Limb (tissue), 2 donors: Measurements from ENCODE around the gene CBX2.
"Not testable (repeated sequence)": the region's sequence is repeated elsewhere in the genome, so short reads cannot be mapped to it uniquely, and the experiment has no call there.

Experiments used
- DNase-seq, 2 donors: peaks; one replicate each; pipeline ENCODE4 v3.0.0-alpha.2; 2016; ENCODE audit errors: extremely low spot score in 2 of 2

CBX2 gene

DNA sequence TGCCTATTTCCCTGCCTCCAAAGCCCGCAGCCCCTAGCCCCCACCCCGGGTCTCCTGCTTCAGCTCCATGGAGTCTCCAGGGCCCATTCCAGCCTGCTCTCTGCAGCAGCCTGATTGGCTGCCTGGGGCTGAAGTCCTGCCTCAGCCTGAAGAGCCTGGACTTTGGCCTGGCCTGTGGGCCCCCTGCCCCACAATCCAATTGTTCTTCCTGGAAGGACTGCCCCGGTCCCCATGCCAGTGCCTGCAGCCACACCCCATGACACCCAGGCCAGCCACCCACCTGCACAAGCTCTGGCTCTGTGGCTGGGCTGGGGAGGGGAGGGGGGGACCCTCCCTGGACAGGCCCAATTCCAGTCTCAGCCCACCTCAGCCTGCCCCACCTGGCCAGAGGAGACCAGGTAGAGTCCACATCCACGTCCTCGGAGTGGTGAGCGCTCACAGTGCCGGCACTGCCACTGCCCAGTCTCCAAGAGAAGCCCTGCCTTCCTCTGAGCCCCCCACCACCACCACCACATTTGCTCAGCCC lies 34.9 kb upstream of the CBX2 start:
- no peak for DNase-seq

DNA sequence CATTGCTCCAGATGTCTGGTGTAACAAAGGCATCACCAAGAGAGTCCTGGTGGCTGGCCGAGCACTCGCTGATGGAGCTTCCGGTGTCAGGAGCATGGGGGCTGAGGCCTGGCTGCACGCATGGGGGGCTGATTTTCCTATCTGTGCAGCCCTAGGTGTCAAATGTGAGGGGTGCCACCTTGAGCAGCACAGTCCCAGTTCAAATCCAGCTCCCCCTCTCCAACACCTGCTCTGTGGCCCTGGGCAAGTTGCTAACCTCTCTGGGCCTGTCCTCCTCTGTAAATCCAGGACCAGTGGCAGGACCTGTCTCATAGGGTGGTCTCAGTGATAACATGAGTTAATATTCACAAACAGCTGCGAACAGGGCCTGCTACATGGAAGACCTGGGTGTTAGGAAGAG lies 34.3 kb upstream of the CBX2 start:
- DNase-seq, result no peak

DNA sequence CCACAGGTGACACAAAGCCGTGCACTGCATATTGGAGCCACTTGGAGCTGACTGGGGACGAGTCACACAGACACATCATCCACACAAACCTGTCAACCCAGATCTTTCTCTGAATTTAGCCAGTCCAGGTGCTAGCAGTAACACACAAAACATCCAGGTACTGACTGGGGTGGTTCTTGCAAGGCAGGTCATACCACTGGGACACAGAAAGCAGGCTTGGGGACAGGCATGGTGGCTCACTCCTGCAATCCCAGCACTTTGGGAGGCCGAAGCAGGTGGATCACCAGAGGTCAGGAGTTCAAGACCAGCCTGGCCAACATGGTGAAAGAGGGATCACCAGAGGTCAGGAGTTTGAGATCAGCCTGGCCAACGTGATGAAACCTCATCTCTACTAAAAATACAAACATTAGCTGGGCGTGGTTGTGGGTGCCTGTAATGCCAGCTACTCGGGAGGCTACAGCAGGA lies 32.3 kb upstream of the CBX2 start:
- DNase-seq, result no peak

DNA sequence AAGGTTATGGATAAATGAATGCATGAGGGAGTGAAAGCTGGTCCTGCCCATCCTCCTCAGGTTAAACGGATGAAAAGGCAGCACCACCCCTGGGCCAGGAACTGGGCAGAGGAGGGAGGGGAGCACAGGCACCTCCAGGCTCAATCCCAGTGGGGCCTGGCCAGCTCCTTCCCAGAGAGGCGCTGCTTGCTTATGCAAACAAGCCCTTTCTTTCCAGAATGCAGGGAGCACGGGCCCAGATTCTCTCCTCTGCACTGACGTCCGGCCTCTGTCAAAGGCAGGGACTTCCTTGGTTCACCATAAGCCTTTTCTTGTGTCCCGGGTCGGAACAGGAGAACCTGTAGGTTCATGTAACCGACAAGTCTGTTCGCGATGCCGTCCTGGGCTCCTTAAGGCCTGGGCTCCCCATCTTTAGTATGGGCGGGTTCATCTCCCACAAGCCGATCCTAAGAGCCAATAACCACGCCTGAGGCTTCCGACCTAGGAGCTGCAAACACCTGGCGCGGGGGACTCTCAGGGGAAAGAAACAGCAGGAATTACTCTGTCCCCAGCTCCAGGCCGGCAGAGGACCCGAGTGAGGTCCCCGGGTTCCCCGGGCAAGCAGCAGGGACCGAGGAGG lies 30.9 kb upstream of the CBX2 start:
- no peak for DNase-seq

- peak in 1 of 2 donors; percentile 76 for DNase-seq
These were observed 30.2 kb upstream of the CBX2 start for GRCh38 chr17:79747508-79748294.

DNA sequence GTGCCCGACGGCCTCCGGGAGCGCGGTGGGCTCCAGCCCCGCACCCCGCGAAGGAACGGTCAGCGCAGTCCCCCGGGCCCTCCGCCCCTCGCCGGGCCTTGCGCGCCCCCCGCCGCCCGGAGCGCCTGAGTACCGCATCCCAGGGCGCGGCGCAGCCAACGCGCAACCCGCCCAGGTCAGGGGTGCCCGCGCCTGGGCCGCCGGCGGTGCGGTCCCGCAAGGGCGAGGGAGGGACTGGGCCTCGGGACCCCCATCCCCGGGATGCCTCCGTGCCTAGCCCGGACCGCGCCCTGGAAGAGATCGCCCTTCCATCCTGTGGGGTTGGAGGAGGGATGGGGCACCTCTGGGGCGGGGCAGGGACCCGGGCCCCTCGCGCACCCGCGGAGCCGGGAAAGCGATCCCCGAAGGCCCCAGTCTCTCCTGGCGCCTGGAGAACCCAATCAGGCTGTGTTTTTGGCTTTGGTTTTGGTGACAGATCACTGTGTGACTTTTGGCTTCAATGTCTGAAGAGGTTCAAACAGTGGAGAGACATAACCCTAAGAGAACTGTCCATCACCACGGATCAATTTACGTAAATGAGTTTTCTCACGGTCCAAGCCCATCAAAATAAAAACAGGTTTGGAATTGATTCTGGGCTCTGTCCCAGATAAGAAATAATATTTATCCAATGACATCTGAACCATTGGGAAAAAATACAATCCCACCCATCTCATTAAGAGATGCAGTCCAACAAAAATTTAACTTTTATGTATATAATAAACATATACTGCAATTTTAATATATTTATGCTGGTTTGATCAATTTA lies 29.5 kb upstream of the CBX2 start:
- no peak for DNase-seq

DNA sequence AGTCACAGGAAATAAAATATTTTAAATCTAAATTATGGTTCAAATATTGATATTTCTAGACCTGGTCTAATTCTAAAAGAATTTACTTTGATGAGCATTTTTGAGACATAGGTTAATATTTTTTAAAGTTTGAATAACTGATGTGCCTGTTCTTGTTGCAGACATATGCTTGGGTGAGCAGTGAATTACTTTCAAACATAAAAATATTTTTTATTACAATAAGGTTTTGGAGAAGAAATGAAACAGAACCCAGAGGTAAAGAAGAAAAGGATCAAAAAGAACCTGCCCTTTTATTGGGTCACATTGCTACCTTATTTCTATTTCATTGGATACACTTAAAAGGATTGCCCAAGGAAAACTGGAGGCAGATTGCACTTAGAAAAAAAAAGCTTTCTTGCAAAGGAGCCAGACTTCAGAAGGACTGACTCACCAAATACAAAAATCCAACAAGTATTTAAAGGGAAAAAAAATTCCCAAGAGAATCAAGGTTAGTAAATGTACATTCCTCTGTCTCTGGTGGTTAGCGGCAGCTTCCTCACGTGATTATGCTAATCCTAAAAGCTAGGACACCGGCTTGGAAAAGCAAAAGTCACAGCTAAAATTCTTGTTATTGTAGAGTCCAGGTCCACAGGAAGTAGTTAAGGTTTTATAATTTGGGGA lies 28.7 kb upstream of the CBX2 start:
- no peak for DNase-seq

DNA sequence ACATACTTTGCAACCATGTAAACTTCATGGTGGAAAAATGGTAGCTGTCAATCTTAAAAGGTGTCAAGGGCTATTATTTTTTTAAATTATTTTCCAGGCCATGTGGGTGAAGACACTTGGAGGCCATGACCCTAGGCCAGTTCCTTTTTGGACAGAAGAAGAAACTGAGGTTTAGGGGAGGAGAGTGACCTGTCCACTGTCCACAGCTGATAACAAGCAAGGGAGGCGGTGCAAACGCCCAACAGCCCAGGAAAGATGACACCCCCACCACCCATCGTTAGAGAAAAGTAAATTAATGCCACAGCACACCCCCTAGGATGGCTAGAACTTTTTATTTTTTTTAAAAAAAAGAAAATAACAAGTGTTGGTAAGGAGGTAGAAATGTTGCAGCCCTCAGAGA lies 28.0 kb upstream of the CBX2 start:
- no peak for DNase-seq

GRCh38 chr17:79750650-79751545 lies 27.1 kb upstream of the CBX2 start:
- DNase-seq, result no peak

DNA sequence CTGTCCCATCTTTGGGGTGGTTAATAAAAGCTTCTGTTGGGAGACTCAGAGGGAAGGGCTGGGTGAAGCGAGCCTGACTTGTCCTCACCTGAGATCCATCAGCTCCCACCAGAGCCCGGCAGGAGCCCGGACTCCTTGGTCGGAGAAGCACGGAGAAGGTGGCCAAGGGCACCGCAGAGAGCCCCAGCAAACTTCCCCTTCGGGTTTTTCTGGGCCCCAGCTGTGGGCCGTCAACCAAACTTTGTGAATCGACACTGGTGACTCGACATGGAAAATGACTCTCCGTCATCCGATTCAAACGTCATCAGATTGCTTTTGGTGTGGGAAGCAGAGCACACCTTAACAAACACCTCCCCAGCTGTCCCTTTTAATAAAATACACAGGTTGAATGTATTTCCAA lies 25.8 kb upstream of the CBX2 start:
- DNase-seq, result no peak

DNA sequence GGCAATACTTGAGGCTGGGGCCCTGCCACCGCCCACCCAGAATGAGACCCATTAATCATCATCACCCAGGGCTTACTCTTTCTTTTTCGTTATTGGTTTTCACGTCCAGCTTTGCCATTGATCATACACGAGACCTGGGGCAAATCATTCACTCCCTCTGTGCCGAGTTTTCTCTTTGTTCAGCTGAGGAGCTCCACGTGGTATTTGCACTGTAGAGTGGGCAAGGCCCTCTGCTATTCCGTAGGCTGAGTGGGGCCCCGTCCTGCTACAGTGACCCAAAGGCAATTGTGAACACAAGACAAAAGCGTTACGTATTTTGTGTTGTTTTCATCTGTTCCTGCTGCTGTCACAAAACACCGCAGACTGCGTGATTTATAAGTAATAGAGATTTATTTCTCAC lies 23.6 kb upstream of the CBX2 start:
- DNase-seq, result no peak

DNA sequence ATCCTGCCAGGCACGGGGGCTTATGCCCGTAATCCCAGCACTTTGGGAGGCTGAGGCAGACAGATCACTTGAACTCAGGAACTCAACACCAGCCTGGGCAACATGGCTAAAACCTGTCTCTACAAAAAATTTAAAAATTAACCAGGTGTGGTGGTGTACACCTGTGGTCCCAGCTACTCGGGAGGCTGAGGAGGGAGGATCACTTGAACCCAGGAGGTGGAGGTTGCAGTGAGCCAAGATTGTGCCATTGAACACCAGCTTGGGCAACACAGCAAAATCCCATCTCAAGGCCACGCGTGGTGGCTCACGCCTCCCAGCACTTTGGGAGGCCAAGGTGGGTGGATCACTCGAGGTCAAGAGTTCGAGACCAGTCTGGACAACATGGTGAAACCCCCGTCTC lies 23.0 kb upstream of the CBX2 start:
- not testable (repeated sequence) for DNase-seq

- DNase-seq, result no peak
These were observed 22.4 kb upstream of the CBX2 start for GRCh38 chr17:79755591-79755990.

DNA sequence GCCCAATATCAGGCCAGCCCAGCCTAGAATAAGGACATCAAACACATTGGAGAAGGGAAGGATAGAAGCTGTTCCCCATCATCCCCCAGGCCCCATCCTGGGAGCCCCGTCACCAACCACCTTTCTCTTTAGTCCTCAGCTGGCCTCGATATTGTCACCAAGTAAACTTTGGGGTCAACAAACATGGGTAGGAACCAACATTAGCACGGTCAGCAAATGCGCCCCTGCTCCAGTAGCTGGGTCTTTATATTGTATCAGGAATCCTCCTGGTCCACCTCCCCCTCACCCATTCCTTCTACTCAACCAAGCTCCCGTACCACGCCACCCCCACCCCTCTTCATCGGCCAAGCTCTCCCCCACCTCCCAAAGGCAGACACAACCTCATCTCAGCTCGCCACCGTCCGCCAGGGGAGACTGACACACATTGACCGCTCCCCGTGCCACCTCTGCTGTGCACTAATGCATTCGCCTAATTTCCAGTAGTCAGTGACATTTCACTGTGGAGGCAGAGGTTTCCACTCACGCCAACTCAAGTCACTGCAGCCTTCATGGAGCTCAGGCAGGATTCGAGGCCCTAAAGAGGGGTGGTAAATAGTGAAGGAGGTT lies 20.7 kb upstream of the CBX2 start:
- DNase-seq, result no peak

- DNase-seq, result no peak
These were observed 19.7 kb upstream of the CBX2 start for GRCh38 chr17:79758271-79758670.

- no peak for DNase-seq
These were observed 17.6 kb upstream of the CBX2 start for GRCh38 chr17:79760197-79760906.

DNA sequence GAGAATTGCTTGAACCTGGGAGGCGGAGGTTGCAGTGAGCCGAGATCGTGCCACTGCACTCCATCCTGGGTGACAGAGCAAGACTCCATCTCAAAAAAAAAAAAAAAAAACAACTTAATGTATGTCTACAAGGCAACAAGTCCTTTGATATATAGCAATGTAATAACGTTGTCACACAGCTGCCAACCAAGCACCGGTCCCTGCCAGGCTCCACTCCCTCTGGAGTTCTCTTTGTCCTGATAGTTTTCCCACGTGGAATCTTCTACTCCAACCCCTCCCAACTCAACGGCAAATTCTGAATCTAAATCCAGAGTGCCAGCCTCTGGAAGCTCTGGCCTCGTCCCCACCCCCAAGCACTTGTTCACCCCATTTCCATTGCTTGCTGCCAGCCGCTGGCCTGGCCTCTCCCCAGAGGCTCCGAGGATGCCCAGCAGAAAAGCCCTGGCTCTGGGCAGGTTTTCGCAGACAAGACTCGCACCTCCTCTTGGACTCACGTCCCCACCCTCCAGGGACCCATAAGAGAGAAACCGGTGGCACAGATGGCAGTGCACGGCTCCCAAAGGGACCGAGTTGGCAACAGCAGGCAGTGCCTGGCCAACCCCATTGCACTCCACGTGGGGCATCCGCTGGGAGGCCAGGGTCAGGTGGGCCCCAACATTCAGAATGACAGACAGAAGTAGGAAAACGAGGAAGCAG lies 15.9 kb upstream of the CBX2 start:
- DNase-seq, result no peak

DNA sequence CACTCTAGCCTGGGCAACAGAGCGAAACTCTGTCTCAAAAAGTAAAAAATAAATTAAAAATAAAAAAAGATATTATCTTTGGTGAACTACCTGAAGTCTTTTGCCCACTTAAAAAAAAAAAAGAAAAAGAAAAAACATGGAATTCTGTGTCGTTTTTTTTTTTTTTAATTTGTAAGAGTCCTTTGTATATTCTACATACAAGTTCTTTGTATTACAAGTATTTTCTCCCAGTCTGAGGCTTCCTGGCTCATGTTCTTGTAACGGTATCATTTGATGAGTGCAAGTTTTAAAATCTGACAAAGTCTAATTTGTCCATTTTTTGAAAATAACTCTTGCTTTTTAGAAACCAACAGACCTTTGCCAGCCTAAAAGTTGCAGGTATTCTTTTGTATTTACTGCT lies 12.2 kb upstream of the CBX2 start:
- DNase-seq, result no peak
